Ishikawa (cell line): ENCODE measurements around the gene GRIK2.

ENCODE experiments used
- CEBPB ChIP-seq: IDR thresholded peaks from 2 replicates; pipeline ENCODE4 v1.6.1; 2012
- EGR1 ChIP-seq: IDR thresholded peaks from 2 replicates; pipeline ENCODE4 v1.6.1; 2012
- EP300 ChIP-seq: IDR thresholded peaks from 2 replicates; pipeline ENCODE4 v1.6.1; 2012; ENCODE audit warnings: borderline replicate concordance
- FOXM1 ChIP-seq: IDR thresholded peaks from 2 replicates; pipeline ENCODE4 v1.6.1; 2012; ENCODE audit warnings: low read depth, borderline replicate concordance
- NFIC ChIP-seq: IDR thresholded peaks from 2 replicates; pipeline ENCODE4 v1.6.1; 2012
- RAD21 ChIP-seq: IDR thresholded peaks from 2 replicates; pipeline ENCODE4 v1.6.1; 2012; ENCODE audit warnings: low read depth
- TCF12 ChIP-seq: IDR thresholded peaks from 2 replicates; pipeline ENCODE4 v1.6.1; 2012; ENCODE audit warnings: low read depth
- TEAD4 ChIP-seq: IDR thresholded peaks from 2 replicates; pipeline ENCODE4 v1.6.1; 2012
- USF1 ChIP-seq: IDR thresholded peaks from 2 replicates; pipeline ENCODE4 v1.6.1; 2012
- YY1 ChIP-seq: IDR thresholded peaks from 2 replicates; pipeline ENCODE4 v1.6.1; 2012; ENCODE audit warnings: low read depth

- TF ChIP-seq RAD21 (no peak), NFIC (no peak), CEBPB (no peak), EP300 (no peak), TEAD4 (no peak), EGR1 (no peak), TCF12 (no peak), YY1 (no peak), USF1 (no peak), FOXM1 (no peak)
These were observed 36.3 kb downstream of the GRIK2 start for GRCh38 chr6:101429845-101430244.
